Dermis blood vessel endothelial cell (primary cell): ENCODE measurements around the gene MS4A6A. TPM values are rescaled to one million over a fixed set of nuclear protein-coding genes. Genes with fewer than 3 reads are reported as not detected.
"Not testable (repeated sequence)": the region's sequence is repeated elsewhere in the genome, so short reads cannot be mapped to it uniquely, and the experiment has no call there.

Source experiments
- DNase-seq: peaks from one replicate; pipeline ENCODE4 v3.0.0; 2010
- total RNA-seq: library from RNA; depleted of rRNA; stranded (reverse); fragments of >200 nt; gene quantifications from 2 replicates; pipeline ENCODE4 v1.2.3, GENCODE V29; 2014

Gene MS4A6A
- total RNA-seq, 1 donor from 2014 or later = 6.0 TPM

GRCh38 chr11:60183591-60184205 lies 815 bp upstream of the MS4A6A start:
- no peak for DNase-seq

- no peak for DNase-seq
Observed at GRCh38 chr11:60175860-60176275, 7.0 kb downstream of the MS4A6A start.

- DNase-seq = peak; percentile 59
Observed at GRCh38 chr11:60172011-60172410, 10.9 kb downstream of the MS4A6A start.

- DNase-seq = no peak
Observed at GRCh38 chr11:60170566-60170965, 12.3 kb downstream of the MS4A6A start.

- DNase-seq = peak; percentile 100
Observed at GRCh38 chr11:60169264-60169915, 13.5 kb downstream of the MS4A6A start.

- no peak for DNase-seq
Observed at GRCh38 chr11:60168306-60168705, 14.6 kb downstream of the MS4A6A start.

GRCh38 chr11:60165951-60166350 lies 16.9 kb downstream of the MS4A6A start:
- peak; percentile 41 for DNase-seq

GRCh38 chr11:60165538-60165937 lies 17.3 kb downstream of the MS4A6A start:
- DNase-seq = peak; percentile 70

GRCh38 chr11:60164550-60165075 lies 18.3 kb downstream of the MS4A6A start:
- no peak for DNase-seq

GRCh38 chr11:60161766-60162165 lies 21.1 kb downstream of the MS4A6A start:
- DNase-seq = peak; percentile 53

- peak; percentile 92 for DNase-seq
Observed at GRCh38 chr11:60161107-60161506, 21.8 kb downstream of the MS4A6A start.

- peak; percentile 94 for DNase-seq
Observed at GRCh38 chr11:60159868-60160267, 23.0 kb downstream of the MS4A6A start.

- peak; percentile 62 for DNase-seq
Observed at GRCh38 chr11:60159284-60159683, 23.6 kb downstream of the MS4A6A start.

GRCh38 chr11:60158636-60159035 lies 24.2 kb downstream of the MS4A6A start:
- no peak for DNase-seq

GRCh38 chr11:60155931-60156330 lies 27.0 kb downstream of the MS4A6A start:
- DNase-seq = peak; percentile 60

GRCh38 chr11:60152727-60153126 lies 30.2 kb downstream of the MS4A6A start:
- not testable (repeated sequence) for DNase-seq

- DNase-seq = no peak
Observed at GRCh38 chr11:60150279-60150678, 32.6 kb downstream of the MS4A6A start.

GRCh38 chr11:60145677-60146076 lies 37.2 kb downstream of the MS4A6A start:
- DNase-seq = no peak

GRCh38 chr11:60143768-60144167 lies 39.1 kb downstream of the MS4A6A start:
- no peak for DNase-seq

GRCh38 chr11:60133917-60134316 lies 49.0 kb downstream of the MS4A6A start:
- no peak for DNase-seq

GRCh38 chr11:60131912-60132311 lies 51.0 kb downstream of the MS4A6A start:
- no peak for DNase-seq

- DNase-seq = peak; percentile 68
Observed at GRCh38 chr11:60130496-60130895, 52.4 kb downstream of the MS4A6A start.

- DNase-seq = no peak
Observed at GRCh38 chr11:60129853-60130252, 53.0 kb downstream of the MS4A6A start.

- not testable (repeated sequence) for DNase-seq
Observed at GRCh38 chr11:60128866-60129265, 54.0 kb downstream of the MS4A6A start.
